Psoas muscle (tissue), 8 donors: ENCODE results near the gene TIGD2. TPM values are rescaled to one million over a fixed set of nuclear protein-coding genes. Genes with fewer than 3 reads are reported as not detected.

Source experiments
- ATAC-seq, 4 donors: fragments of 200-7000 bp; cut with Tn5 transposase; one replicate each; pipeline ENCODE4 v1.9.1; 2020; ENCODE audit warnings: moderate library complexity in 3 of 4, mild to moderate bottlenecking in 2 of 4
- DNase-seq, 2 donors: peaks; one replicate each; pipeline ENCODE4 v3.0.0-alpha.2; 2020
- H3K27ac ChIP-seq: fragments of 200-600 bp; one replicate; pipeline ENCODE4 v1.8.0; 2022
- H3K27me3 ChIP-seq, 3 donors: fragments of 200-600 bp in 1 of 3; one replicate each; pipeline versions ENCODE4 v1.6.1 to v1.8.0; 2013 to 2022; ENCODE audit warnings: low read length in 2 of 3, mild to moderate bottlenecking in 2 of 3, moderate library complexity in 1 of 3; ENCODE audit not compliant: insufficient read depth in 3 of 3
- H3K36me3 ChIP-seq, 2 donors: fragments of 200-600 bp in 1 of 2; one replicate each; pipeline versions ENCODE4 v1.6.1 to v1.8.0; 2013 to 2022; ENCODE audit warnings: low read depth in 1 of 2, mild to moderate bottlenecking in 1 of 2, moderate library complexity in 1 of 2; ENCODE audit not compliant: insufficient read depth in 1 of 2
- H3K4me1 ChIP-seq: fragments of 200-600 bp; one replicate; pipeline ENCODE4 v1.8.0; 2022
- H3K4me3 ChIP-seq: fragments of 200-600 bp; one replicate; pipeline ENCODE4 v1.8.0; 2022; ENCODE audit warnings: mild to moderate bottlenecking
- H3K9me3 ChIP-seq: fragments of 200-600 bp; one replicate; pipeline ENCODE4 v1.8.0; 2022
- CTCF ChIP-seq: fragments of 200-600 bp; IDR thresholded peaks from one replicate; pipeline ENCODE4 v1.8.0; 2022; ENCODE audit warnings: antibody characterized with exemption
- WGBS, 3 donors: extraction: QIAGEN DNeasy Blood & Tissue Kit; methylation state at CpG; one replicate each; pipeline versions ENCODE4 v1.1.6 to v1.1.7; 2013; 5-methylcytosine and 5-hydroxymethylcytosine counted together
- intact Hi-C, 2 donors: fragments of 100-400 bp; cut with DNase I; formaldehyde crosslinking; loops; one replicate each; pipeline versions ENCODE4 v1.11.0 to v1.14.2; 2022
- polyA plus RNA-seq, 3 donors: library from polyadenylated mRNA; stranded (reverse); fragments of 200-250 nt; gene quantifications; one replicate each; pipeline ENCODE4 v1.2.3, GENCODE V29; 2013
- total RNA-seq, 4 donors: library from RNA; stranded (reverse); fragmentation: NEBNext Ultra II Directional in 2 of 4; extraction: Animal tissue kit (Norgen Biotek cat#: 25700) in 2 of 4; gene quantifications; one replicate each; pipeline versions ENCODE4 v1.2.1 to v1.2.4, GENCODE V29; 2021 to 2023
- donor health status: healthy with polysubstance abuse.
- donor health status: DM: no; HTN: no; CAD: no; lungs with moderate emphysema.
- donor health status: Bipolar disorder and iron deficiency.
- donor health status: healthy.
- donor health status: DM: yes; HTN: yes; CAD: no.
- donor health status: DM: no; HTN: no; CAD: no.
- donor health status: DM: no; HTN: no; CAD: no.
- donor health status: DM: yes; HTN: yes; CAD: no.

TIGD2 gene
- total and polyA plus RNA-seq, 7 donors, result 1.5 to 4.4 (median 2.3) TPM

- TF ChIP-seq CTCF, result no peak
- WGBS, 3 donors, result 82 to 86% (median 83%) methylated on average over 3 of the region's 3 CpGs
Observed at GRCh38 chr4:89125901-89126782, 14.8 kb downstream of the TIGD2 start.

GRCh38 chr4:89129080-89129640 lies 17.8 kb downstream of the TIGD2 start:
- Histone ChIP-seq H3K27ac (no peak overlapping the region), H3K36me3 (no peaks in the 10 kb centered on the region), H3K4me3 (no peak overlapping the region), H3K27me3 (no peaks in the 10 kb centered on the region), H3K4me1 (no peaks in the 10 kb centered on the region), H3K9me3 (no peaks in the 10 kb centered on the region)
- WGBS, 3 donors, result 89 to 92% (median 89%) methylated on average over 1 of the region's 1 CpG
- TF ChIP-seq CTCF, result no peak
- intact Hi-C loops, result no loop called here
- no peak for DNase-seq
- no peak for ATAC-seq

More at GRCh38 chr4:89125901-89126782, 14.8 kb downstream of the TIGD2 start:
- intact Hi-C loops, result no loop called here
- H3K27me3 ChIP-seq, result no peaks in the 10 kb centered on the region
- no peaks in the 10 kb centered on the region for H3K9me3 ChIP-seq
- H3K27ac ChIP-seq, result no peak overlapping the region
- ATAC-seq (no peak), DNase-seq (no peak)
- no peaks in the 10 kb centered on the region for H3K4me1 ChIP-seq
- no peaks in the 10 kb centered on the region for H3K36me3 ChIP-seq
- H3K4me3 ChIP-seq, result no peak overlapping the region

- intact Hi-C loops, result no loop called here
- WGBS, 3 donors, result 36 to 43% (median 42%) methylated on average over 4 of the region's 4 CpGs
- H3K36me3 ChIP-seq, result no peaks in the 10 kb centered on the region
- DNase-seq (no peak), ATAC-seq (peak in 1 of 4 donors; percentile 42)
- TF ChIP-seq CTCF, result no peak
- no peaks in the 10 kb centered on the region for H3K4me1 ChIP-seq
- H3K4me3 ChIP-seq, result no peak overlapping the region
- H3K9me3 ChIP-seq, result no peaks in the 10 kb centered on the region
- no peak overlapping the region for H3K27ac ChIP-seq
- H3K27me3 ChIP-seq, result no peaks in the 10 kb centered on the region
Observed at GRCh38 chr4:89134775-89135319, 23.5 kb downstream of the TIGD2 start.

GRCh38 chr4:89136525-89136924 lies 25.2 kb downstream of the TIGD2 start:
- DNase-seq (no peak), ATAC-seq (no peak)
- intact Hi-C loops, result no loop called here

More at GRCh38 chr4:89136525-89136924, 25.2 kb downstream of the TIGD2 start:
- Histone ChIP-seq H3K27me3 (no peaks in the 10 kb centered on the region), H3K9me3 (no peaks in the 10 kb centered on the region), H3K4me3 (no peak overlapping the region), H3K36me3 (no peaks in the 10 kb centered on the region), H3K4me1 (no peaks in the 10 kb centered on the region), H3K27ac (no peak overlapping the region)
- TF ChIP-seq CTCF, result no peak
- 67 to 68% (median 68%) methylated on average over 3 of the region's 3 CpGs for WGBS, 3 donors
